Smooth muscle cell (in vitro differentiated cells): Measurements from ENCODE around the gene ROCK2. TPM values are rescaled to one million over a fixed set of nuclear protein-coding genes. Genes with fewer than 3 reads are reported as not detected.

Experiments used
- DNase-seq: peaks from one replicate; lab custom pipeline; 2025; ENCODE audit not compliant: unreplicated experiment; lab: John Stamatoyannopoulos, UW
- H2AFZ ChIP-seq: fragments of 200-600 bp; sonication (generic); 2 replicates; pipeline ENCODE4 v1.6.0; 2016; ENCODE audit warnings: antibody characterized with exemption, low read depth, mild to moderate bottlenecking
- H3F3A ChIP-seq: fragments of 200-600 bp; sonication (generic); 2 replicates; pipeline ENCODE4 v1.6.0; 2017; ENCODE audit warnings: antibody characterized with exemption, low read depth
- H3K27ac ChIP-seq: fragments of 200-600 bp; sonication (generic); 2 replicates; pipeline ENCODE4 v1.5.1; 2016; ENCODE audit warnings: low read depth, mild to moderate bottlenecking
- H3K27me3 ChIP-seq: fragments of 200-600 bp; sonication (generic); 2 replicates; pipeline ENCODE4 v1.6.1; 2016; ENCODE audit warnings: low read depth, mild to moderate bottlenecking
- H3K36me3 ChIP-seq: fragments of 200-600 bp; sonication (generic); 2 replicates; pipeline ENCODE4 v1.5.1; 2016; ENCODE audit warnings: low read depth
- H3K4me1 ChIP-seq: fragments of 200-600 bp; sonication (generic); 2 replicates; pipeline ENCODE4 v1.5.1; 2016; ENCODE audit warnings: low read depth
- H3K4me2 ChIP-seq: fragments of 200-600 bp; sonication (generic); 2 replicates; pipeline ENCODE4 v1.6.0; 2016; ENCODE audit warnings: mild to moderate bottlenecking
- H3K4me3 ChIP-seq: fragments of 200-600 bp; sonication (generic); 2 replicates; pipeline ENCODE4 v1.5.1; 2016; ENCODE audit warnings: mild to moderate bottlenecking
- H3K79me2 ChIP-seq: fragments of 200-600 bp; sonication (generic); 2 replicates; pipeline ENCODE4 v1.6.0; 2016; ENCODE audit warnings: low read depth, mild to moderate bottlenecking
- H3K9ac ChIP-seq: fragments of 200-600 bp; sonication (generic); 2 replicates; pipeline ENCODE4 v1.6.0; 2016; ENCODE audit warnings: low read depth
- H3K9me3 ChIP-seq: fragments of 200-600 bp; sonication (generic); replicated peaks from 2 replicates; pipeline ENCODE4 v1.5.1; 2016; ENCODE audit warnings: low read depth
- H4K20me1 ChIP-seq: fragments of 200-600 bp; sonication (generic); 2 replicates; pipeline ENCODE4 v1.6.0; 2016; ENCODE audit warnings: low read depth
- WGBS: methylation state at CpG from one replicate; pipeline ENCODE4 v1.1.7; 2016; ENCODE audit warnings: low lambda C conversion rate; 5-methylcytosine and 5-hydroxymethylcytosine counted together
- polyA plus RNA-seq: library from polyadenylated mRNA; unstranded; fragments of >200 nt; fragmentation: Nextera tagmentation; extraction: Ambion mirVana; gene quantifications from 2 replicates; pipeline ENCODE4 v1.2.1, GENCODE V29; 2016
- total RNA-seq: library from RNA; depleted of rRNA; stranded (reverse); fragments of >200 nt; gene quantifications from 2 replicates; pipeline ENCODE4 v1.2.3, GENCODE V29; 2014
- TF ChIP-seq, protein P1 (sequence below): fragments of 200-600 bp; sonication (generic); IDR thresholded peaks from 2 replicates; pipeline ENCODE4 v1.5.1; 2017; ENCODE audit warnings: borderline replicate concordance, mild to moderate bottlenecking, antibody characterized with exemption; ENCODE audit not compliant: insufficient read depth, poor library complexity, severe bottlenecking

The ROCK2 gene
- total and polyA plus RNA-seq, 2 experiments from 2014 or later = 27.2 to 45.5 TPM

- WGBS = 97% methylated on average over 8 of the region's 13 CpGs
- Histone ChIP-seq H3K36me3 (no peaks in the 10 kb centered on the region), H3K4me3 (no peak overlapping the region), H3K4me1 (no peaks in the 10 kb centered on the region), H3K27ac (no peak overlapping the region), H2AFZ (no peak overlapping the region), H3K9ac (no peak overlapping the region), H3F3A (peaks cover 6% of the 10 kb centered on the region), H3K4me2 (no peak overlapping the region), H3K9me3 (no peaks in the 10 kb centered on the region), H3K27me3 (no peaks in the 10 kb centered on the region), H3K79me2 (no peaks in the 10 kb centered on the region), H4K20me1 (no peaks in the 10 kb centered on the region)
- DNase-seq = no peak
- TF ChIP-seq, protein P1, sequence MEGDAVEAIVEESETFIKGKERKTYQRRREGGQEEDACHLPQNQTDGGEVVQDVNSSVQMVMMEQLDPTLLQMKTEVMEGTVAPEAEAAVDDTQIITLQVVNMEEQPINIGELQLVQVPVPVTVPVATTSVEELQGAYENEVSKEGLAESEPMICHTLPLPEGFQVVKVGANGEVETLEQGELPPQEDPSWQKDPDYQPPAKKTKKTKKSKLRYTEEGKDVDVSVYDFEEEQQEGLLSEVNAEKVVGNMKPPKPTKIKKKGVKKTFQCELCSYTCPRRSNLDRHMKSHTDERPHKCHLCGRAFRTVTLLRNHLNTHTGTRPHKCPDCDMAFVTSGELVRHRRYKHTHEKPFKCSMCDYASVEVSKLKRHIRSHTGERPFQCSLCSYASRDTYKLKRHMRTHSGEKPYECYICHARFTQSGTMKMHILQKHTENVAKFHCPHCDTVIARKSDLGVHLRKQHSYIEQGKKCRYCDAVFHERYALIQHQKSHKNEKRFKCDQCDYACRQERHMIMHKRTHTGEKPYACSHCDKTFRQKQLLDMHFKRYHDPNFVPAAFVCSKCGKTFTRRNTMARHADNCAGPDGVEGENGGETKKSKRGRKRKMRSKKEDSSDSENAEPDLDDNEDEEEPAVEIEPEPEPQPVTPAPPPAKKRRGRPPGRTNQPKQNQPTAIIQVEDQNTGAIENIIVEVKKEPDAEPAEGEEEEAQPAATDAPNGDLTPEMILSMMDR = no peak
Measured at GRCh38 chr2:11156396-11157075, 187.9 kb downstream of the ROCK2 start.

- Histone ChIP-seq H3K27me3 (no peaks in the 10 kb centered on the region), H2AFZ (peak within 1 kb of the TSS; percentile 95), H4K20me1 (no peaks in the 10 kb centered on the region), H3K9ac (peak within 1 kb of the TSS; percentile 73), H3K27ac (peak within 1 kb of the TSS; percentile 68), H3K4me2 (peak within 1 kb of the TSS; percentile 92), H3K36me3 (no peaks in the 10 kb centered on the region), H3F3A (peaks cover 6% of the 10 kb centered on the region), H3K9me3 (no peaks in the 10 kb centered on the region), H3K4me3 (peak within 1 kb of the TSS; percentile 74), H3K4me1 (no peaks in the 10 kb centered on the region), H3K79me2 (no peaks in the 10 kb centered on the region)
- TF ChIP-seq, protein P1 = no peak
- no peak for DNase-seq
- 7% methylated on average over 41 of the region's 71 CpGs for WGBS
Measured at GRCh38 chr2:11155381-11156035, 188.9 kb downstream of the ROCK2 start, which contains the start of gene SLC66A3. Gene SLC66A3, plus strand, starts transcription at chr2:11155467. Its CDS starts 80 bp downstream, at chr2:11155547.

GRCh38 chr2:11154923-11155380 is 189.5 kb downstream of the ROCK2 start:
- H3K9ac ChIP-seq = peak overlapping the region; percentile 35
- H4K20me1 ChIP-seq = no peaks in the 10 kb centered on the region
- peak overlapping the region; percentile 68 for H3K27ac ChIP-seq
- no peaks in the 10 kb centered on the region for H3K9me3 ChIP-seq
- WGBS = 3% methylated on average over 19 of the region's 49 CpGs
- H3K79me2 ChIP-seq = no peaks in the 10 kb centered on the region
- H3F3A ChIP-seq = peaks cover 6% of the 10 kb centered on the region
- peak overlapping the region; percentile 74 for H3K4me3 ChIP-seq
- TF ChIP-seq, protein P1 = no peak
- H3K36me3 ChIP-seq = no peaks in the 10 kb centered on the region
- H2AFZ ChIP-seq = peak overlapping the region; percentile 95
- no peaks in the 10 kb centered on the region for H3K27me3 ChIP-seq
- no peaks in the 10 kb centered on the region for H3K4me1 ChIP-seq
- peak overlapping the region; percentile 92 for H3K4me2 ChIP-seq
- peak; percentile 97 for DNase-seq
